GM19240 (cell line): ENCODE measurements around the gene FGGY.

Experiments used
- DNase-seq: peaks from one replicate; pipeline ENCODE4 v3.0.0; 2011; ENCODE audit warnings: low spot score; ENCODE audit not compliant: insufficient read length

The FGGY gene

GRCh38 chr1:59672851-59673572, 376.1 kb downstream of the FGGY start:
- DNase-seq: no peak

GRCh38 chr1:59673573-59674450, 376.9 kb downstream of the FGGY start:
- DNase-seq: no peak

- DNase-seq: no peak
Measured at GRCh38 chr1:59674595-59674994, 377.7 kb downstream of the FGGY start.

GRCh38 chr1:59675936-59676335, 379.0 kb downstream of the FGGY start:
- no peak for DNase-seq

GRCh38 chr1:59678040-59678439, 381.1 kb downstream of the FGGY start:
- DNase-seq: no peak

- DNase-seq: no peak
Measured at GRCh38 chr1:59678493-59679228, 381.8 kb downstream of the FGGY start.

GRCh38 chr1:59680044-59680443, 383.1 kb downstream of the FGGY start:
- no peak for DNase-seq

GRCh38 chr1:59682396-59683080, 385.6 kb downstream of the FGGY start:
- no peak for DNase-seq

- DNase-seq: no peak
Measured at GRCh38 chr1:59683197-59683596, 386.3 kb downstream of the FGGY start.

- DNase-seq: no peak
Measured at GRCh38 chr1:59684698-59685097, 387.8 kb downstream of the FGGY start.

GRCh38 chr1:59685101-59685500, 388.2 kb downstream of the FGGY start:
- DNase-seq: no peak

GRCh38 chr1:59685666-59686065, 388.8 kb downstream of the FGGY start:
- no peak for DNase-seq

- DNase-seq: no peak
Measured at GRCh38 chr1:59686170-59686569, 389.3 kb downstream of the FGGY start.

- no peak for DNase-seq
Measured at GRCh38 chr1:59686574-59686973, 389.7 kb downstream of the FGGY start.

- no peak for DNase-seq
Measured at GRCh38 chr1:59687081-59687480, 390.2 kb downstream of the FGGY start.

- DNase-seq: no peak
Measured at GRCh38 chr1:59688976-59689375, 392.1 kb downstream of the FGGY start.

- DNase-seq: no peak
Measured at GRCh38 chr1:59689730-59690129, 392.8 kb downstream of the FGGY start.

GRCh38 chr1:59690171-59690930, 393.5 kb downstream of the FGGY start:
- DNase-seq: no peak

GRCh38 chr1:59691261-59691660, 394.4 kb downstream of the FGGY start:
- no peak for DNase-seq

- DNase-seq: no peak
Measured at GRCh38 chr1:59692591-59692990, 395.7 kb downstream of the FGGY start.

- no peak for DNase-seq
Measured at GRCh38 chr1:59693406-59693805, 396.5 kb downstream of the FGGY start.
